Endothelial cell of umbilical vein (primary cell): ENCODE data around the gene CCDC74B.

Experiments
- EZH2 ChIP-seq: IDR thresholded peaks from 2 replicates; pipeline ENCODE4 v1.6.1; 2012; ENCODE audit warnings: borderline replicate concordance, low read depth, mild to moderate bottlenecking, moderate library complexity, low read length, inconsistent platforms; ENCODE audit not compliant: severe bottlenecking
- POLR2AphosphoS5 ChIP-seq: IDR thresholded peaks from 2 replicates; pipeline ENCODE4 v1.6.1; 2012; ENCODE audit warnings: low read depth, mild to moderate bottlenecking, control low read depth, low read length, moderate library complexity; ENCODE audit not compliant: insufficient read depth

GRCh38 chr2:130162968-130163367 lies 18.1 kb upstream of the CCDC74B start:
- TF ChIP-seq POLR2AphosphoS5 (no peak), EZH2 (no peak)
